PFSK-1 (cell line): Measurements from ENCODE around the gene MSRB1.

Experiments
- FOXP2 ChIP-seq: optimal IDR thresholded peaks from 2 replicates; pipeline ENCODE3; 2011; ENCODE audit warnings: borderline replicate concordance, control low read depth, inconsistent platforms; ENCODE audit not compliant: insufficient read depth; ENCODE audit errors: extremely low read length, extremely low read depth
- POLR2AphosphoS5 ChIP-seq: IDR thresholded peaks from 2 replicates; pipeline ENCODE4 v1.6.1; 2012; ENCODE audit warnings: low read depth, mild to moderate bottlenecking, control low read depth, low read length, moderate library complexity

DNA sequence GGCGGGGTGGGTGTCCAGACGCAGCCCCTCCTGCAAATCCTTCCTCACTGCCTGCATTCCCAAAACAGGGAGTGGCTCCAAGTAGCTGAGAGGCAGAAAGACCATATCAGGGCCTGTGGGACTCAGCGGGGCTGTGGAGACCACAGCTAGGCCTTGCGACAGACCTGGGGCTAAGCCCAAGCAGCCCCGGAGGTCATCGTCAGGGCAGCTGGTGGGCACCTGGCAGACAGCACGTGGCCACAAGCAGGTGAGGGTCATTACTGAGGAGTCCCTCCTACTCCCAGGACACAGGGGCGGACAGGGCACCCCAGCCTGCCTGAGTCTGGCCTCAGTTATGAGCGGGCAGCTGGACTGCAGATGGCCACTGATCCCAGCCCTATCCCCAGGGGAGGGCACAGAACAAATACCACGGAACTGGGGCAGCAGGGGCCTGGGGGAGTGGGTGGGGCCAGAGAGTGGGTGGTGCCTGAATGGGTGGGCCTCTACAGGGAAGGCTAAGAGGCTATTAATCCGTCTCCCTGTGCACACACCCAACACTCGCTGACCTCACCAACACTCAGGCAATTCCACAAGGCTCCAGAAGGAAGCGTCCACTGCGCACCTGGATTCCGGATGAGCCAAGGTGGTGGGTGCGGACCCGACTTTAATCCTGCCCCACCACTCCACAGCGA lies 33.3 kb downstream of the MSRB1 start:
- no peak for TF ChIP-seq POLR2AphosphoS5
- TF ChIP-seq FOXP2, result no peak
